HG03108 (cell line): ENCODE results near the gene ELMO2.
A peak's percentile ranks its signal among the peaks of the same experiment; 100 is the strongest.
"Not testable (repeated sequence)": the region's sequence is repeated elsewhere in the genome, so short reads cannot be mapped to it uniquely, and the experiment has no call there.

Source experiments
- ATAC-seq: cut with Tn5 transposase; IDR thresholded peaks from one replicate; pipeline ENCODE4 v1.9.1; 2021; ENCODE audit warnings: moderate library complexity; ENCODE audit not compliant: unreplicated experiment

The ELMO2 gene

GRCh38 chr20:46406986-46407670, 713 bp upstream of the ELMO2 start:
- ATAC-seq: peak; percentile 22

- no peak for ATAC-seq
These were observed 4.0 kb downstream of the ELMO2 start for GRCh38 chr20:46402331-46402811.

- no peak for ATAC-seq
These were observed 4.9 kb downstream of the ELMO2 start for GRCh38 chr20:46401478-46401860.

- ATAC-seq: no peak
These were observed 5.5 kb downstream of the ELMO2 start for GRCh38 chr20:46400828-46401477.

GRCh38 chr20:46400253-46400652, 6.2 kb downstream of the ELMO2 start:
- no peak for ATAC-seq

GRCh38 chr20:46399401-46399800, 7.0 kb downstream of the ELMO2 start:
- ATAC-seq: no peak

- no peak for ATAC-seq
These were observed 7.5 kb downstream of the ELMO2 start for GRCh38 chr20:46398963-46399362.

- ATAC-seq: no peak
These were observed 10.2 kb downstream of the ELMO2 start for GRCh38 chr20:46396052-46396740.

GRCh38 chr20:46394872-46395760, 11.3 kb downstream of the ELMO2 start:
- ATAC-seq: no peak

GRCh38 chr20:46393967-46394366, 12.4 kb downstream of the ELMO2 start:
- ATAC-seq: no peak

GRCh38 chr20:46388937-46389336, 17.5 kb downstream of the ELMO2 start:
- no peak for ATAC-seq

- no peak for ATAC-seq
These were observed 18.1 kb downstream of the ELMO2 start for GRCh38 chr20:46388201-46388836.

- not testable (repeated sequence) for ATAC-seq
These were observed 19.4 kb downstream of the ELMO2 start for GRCh38 chr20:46387054-46387453.

GRCh38 chr20:46378412-46379009, 27.9 kb downstream of the ELMO2 start:
- ATAC-seq: no peak

- no peak for ATAC-seq
These were observed 28.9 kb downstream of the ELMO2 start for GRCh38 chr20:46377518-46377917.

GRCh38 chr20:46376196-46376785, 30.1 kb downstream of the ELMO2 start:
- no peak for ATAC-seq

GRCh38 chr20:46375771-46376170, 30.6 kb downstream of the ELMO2 start:
- no peak for ATAC-seq

GRCh38 chr20:46374383-46374782, 32.0 kb downstream of the ELMO2 start:
- ATAC-seq: no peak

GRCh38 chr20:46371656-46372055, 34.8 kb downstream of the ELMO2 start:
- ATAC-seq: no peak

- no peak for ATAC-seq
These were observed 37.5 kb downstream of the ELMO2 start for GRCh38 chr20:46368902-46369268.
